ENCODE results near the gene KCTD11.
A peak's percentile ranks its signal among the peaks of the same experiment; 100 is the strongest.

Gene KCTD11

GRCh38 chr17:7383742-7384488 is 32.0 kb downstream of the KCTD11 start:
- peaks cover 17% of the 10 kb centered on the region for H3K36me3 Mint-ChIP-seq
- peaks cover 25% of the 10 kb centered on the region for H3K4me1 Mint-ChIP-seq
- H3K27me3 Mint-ChIP-seq = peaks cover 47% of the 10 kb centered on the region
- peaks cover 7% of the 10 kb centered on the region for H3K9me3 Mint-ChIP-seq
- H3K27ac Mint-ChIP-seq = peak overlapping the region; percentile 49
- CTCF ChIA-PET = interaction anchor here (1.1 kb wide), 1 partner anchor 131 kb away, joined by 3 read pairs; no protein-coding TSS in a partner anchor
- DNase-seq = peak; percentile 87
- H3K4me3 Mint-ChIP-seq = peak overlapping the region; percentile 74

- peak overlapping the region; percentile 49 for H3K27ac Mint-ChIP-seq
- CTCF ChIA-PET = interaction anchor here (1.1 kb wide), 1 partner anchor 130 kb away, joined by 3 read pairs; no protein-coding TSS in a partner anchor
These were observed 32.6 kb downstream of the KCTD11 start for GRCh38 chr17:7384489-7385081.

GRCh38 chr17:7388856-7389255 is 36.9 kb downstream of the KCTD11 start:
- CTCF ChIA-PET = no interaction called here
- no peak overlapping the region for H3K27ac Mint-ChIP-seq
- H3K9me3 Mint-ChIP-seq = no peaks in the 10 kb centered on the region
- H3K4me3 Mint-ChIP-seq = no peak overlapping the region
- H3K4me1 Mint-ChIP-seq = peaks cover 44% of the 10 kb centered on the region
- no peak for DNase-seq
- H3K27me3 Mint-ChIP-seq = no peaks in the 10 kb centered on the region
- H3K36me3 Mint-ChIP-seq = peaks cover 54% of the 10 kb centered on the region

More at GRCh38 chr17:7384489-7385081, 32.6 kb downstream of the KCTD11 start:
- Mint-ChIP-seq H3K4me3 (peak overlapping the region; percentile 74), H3K9me3 (peaks cover 1% of the 10 kb centered on the region), H3K36me3 (peaks cover 21% of the 10 kb centered on the region), H3K27me3 (peaks cover 40% of the 10 kb centered on the region), H3K4me1 (peaks cover 26% of the 10 kb centered on the region)
- DNase-seq = no peak

GRCh38 chr17:7389924-7390910 is 38.3 kb downstream of the KCTD11 start:
- peaks cover 45% of the 10 kb centered on the region for H3K4me1 Mint-ChIP-seq

GRCh38 chr17:7391307-7391706 is 39.3 kb downstream of the KCTD11 start:
- Mint-ChIP-seq H3K27ac (no peak overlapping the region), H3K27me3 (peaks cover 7% of the 10 kb centered on the region), H3K36me3 (peaks cover 53% of the 10 kb centered on the region), H3K4me3 (no peak overlapping the region), H3K9me3 (no peaks in the 10 kb centered on the region), H3K4me1 (peaks cover 45% of the 10 kb centered on the region)
- CTCF ChIA-PET = interaction anchor here (1.0 kb wide), 1 partner anchor 36 kb away, joined by 3 read pairs; no protein-coding TSS in a partner anchor
- no peak for DNase-seq

More at GRCh38 chr17:7389924-7390910, 38.3 kb downstream of the KCTD11 start:
- H3K4me3 Mint-ChIP-seq = no peak overlapping the region
- H3K9me3 Mint-ChIP-seq = no peaks in the 10 kb centered on the region
- H3K36me3 Mint-ChIP-seq = peaks cover 56% of the 10 kb centered on the region
- CTCF ChIA-PET = no interaction called here
- peak overlapping the region; percentile 5 for H3K27ac Mint-ChIP-seq
- no peak for DNase-seq
- H3K27me3 Mint-ChIP-seq = peaks cover 3% of the 10 kb centered on the region

GRCh38 chr17:7392696-7393612 is 41.0 kb downstream of the KCTD11 start:
- Mint-ChIP-seq H3K4me3 (peak overlapping the region; percentile 94), H3K36me3 (peaks cover 47% of the 10 kb centered on the region), H3K9me3 (no peaks in the 10 kb centered on the region), H3K27me3 (peaks cover 7% of the 10 kb centered on the region), H3K27ac (peak overlapping the region; percentile 75), H3K4me1 (peaks cover 41% of the 10 kb centered on the region)
- CTCF ChIA-PET = interaction anchor here (0.6 to 0.7 kb wide), 3 partner anchors 44 to 106 kb away, joined by 3 to 4 read pairs (median 3); no protein-coding TSS in a partner anchor
- no peak for DNase-seq

- Mint-ChIP-seq H3K27ac (peak overlapping the region; percentile 87), H3K9me3 (no peaks in the 10 kb centered on the region), H3K36me3 (peaks cover 42% of the 10 kb centered on the region), H3K27me3 (peaks cover 7% of the 10 kb centered on the region), H3K4me1 (peaks cover 41% of the 10 kb centered on the region), H3K4me3 (peak overlapping the region; percentile 94)
- CTCF ChIA-PET = interaction anchor here (0.6 to 2.3 kb wide), 2 partner anchors 43 to 98 kb away, joined by 3 to 7 read pairs; no protein-coding TSS in a partner anchor
- peak; percentile 80 for DNase-seq
These were observed 41.9 kb downstream of the KCTD11 start for GRCh38 chr17:7393613-7394451.

GRCh38 chr17:7394452-7395191 is 42.7 kb downstream of the KCTD11 start, which contains the start of gene PLSCR3:
TSS of gene PLSCR3 (minus strand) at chr17:7394525. CDS start at chr17:7394110, 415 bp downstream.
- H3K27me3 Mint-ChIP-seq = peaks cover 7% of the 10 kb centered on the region
- peak within 1 kb of the TSS; percentile 94 for H3K4me3 Mint-ChIP-seq
- H3K4me1 Mint-ChIP-seq = peaks cover 39% of the 10 kb centered on the region
- H3K27ac Mint-ChIP-seq = peak within 1 kb of the TSS; percentile 89
- DNase-seq = peak; percentile 87
- H3K36me3 Mint-ChIP-seq = peaks cover 34% of the 10 kb centered on the region
- no peaks in the 10 kb centered on the region for H3K9me3 Mint-ChIP-seq
- CTCF ChIA-PET = interaction anchor here (2.3 kb wide), 1 partner anchor 42 kb away, joined by 7 read pairs; no protein-coding TSS in a partner anchor

GRCh38 chr17:7396147-7396546 is 44.2 kb downstream of the KCTD11 start:
- H3K27ac Mint-ChIP-seq = no peak overlapping the region
- peaks cover 33% of the 10 kb centered on the region for H3K4me1 Mint-ChIP-seq
- peak overlapping the region; percentile 37 for H3K4me3 Mint-ChIP-seq
- H3K36me3 Mint-ChIP-seq = peaks cover 20% of the 10 kb centered on the region
- no peak for DNase-seq
- no peaks in the 10 kb centered on the region for H3K9me3 Mint-ChIP-seq
- CTCF ChIA-PET = no interaction called here
- H3K27me3 Mint-ChIP-seq = peaks cover 7% of the 10 kb centered on the region

GRCh38 chr17:7398612-7399011 is 46.6 kb downstream of the KCTD11 start:
- Mint-ChIP-seq H3K9me3 (no peaks in the 10 kb centered on the region), H3K36me3 (peaks cover 8% of the 10 kb centered on the region), H3K4me1 (peaks cover 23% of the 10 kb centered on the region), H3K4me3 (no peak overlapping the region), H3K27me3 (peaks cover 7% of the 10 kb centered on the region), H3K27ac (no peak overlapping the region)
- CTCF ChIA-PET = interaction anchor here (1.6 kb wide), 1 partner anchor 43 kb away, joined by 4 read pairs; no protein-coding TSS in a partner anchor
- DNase-seq = no peak

GRCh38 chr17:7403043-7403726 is 51.2 kb downstream of the KCTD11 start:
- peak; percentile 60 for DNase-seq
- H3K9me3 Mint-ChIP-seq = no peaks in the 10 kb centered on the region
- peaks cover 19% of the 10 kb centered on the region for H3K4me1 Mint-ChIP-seq
- peaks cover 5% of the 10 kb centered on the region for H3K36me3 Mint-ChIP-seq
- CTCF ChIA-PET = interaction anchor here (0.5 to 2.2 kb wide), 5 partner anchors 32 to 139 kb away, joined by 3 to 6 read pairs (median 3); partner anchors contain the start of gene TMEM102
- peaks cover 39% of the 10 kb centered on the region for H3K27me3 Mint-ChIP-seq
- H3K27ac Mint-ChIP-seq = peak overlapping the region; percentile 92
- peak overlapping the region; percentile 95 for H3K4me3 Mint-ChIP-seq

All from activated naive CD4-positive, alpha-beta T cell treated with anti-CD3 and anti-CD28 coated beads, Interleukin-2, amount 10 ng/mL, durations not matched to agents 7 days and 5 days (primary cell).